Measurements from ENCODE around the gene ASF1A. TPM values are rescaled to one million over a fixed set of nuclear protein-coding genes. Genes with fewer than 3 reads are reported as not detected.

The ASF1A gene
- total RNA-seq, 1 donor from 2014 or later, result 33.4 TPM

GRCh38 chr6:118893064-118893806 lies 717 bp upstream of the ASF1A start:
- H3K36me3 Mint-ChIP-seq (ENCODE audit: low read depth, unreplicated experiment), result no peaks in the 10 kb centered on the region
- no peaks in the 10 kb centered on the region for H3K9me3 Mint-ChIP-seq (ENCODE audit: unreplicated experiment)
- peak overlapping the region; percentile 99 for H3K27ac Mint-ChIP-seq (ENCODE audit: unreplicated experiment)
- peak overlapping the region; percentile 93 for H3K4me3 Mint-ChIP-seq (ENCODE audit: unreplicated experiment)
- DNase-seq (ENCODE audit: low spot score), result peak; percentile 29
- no peak for TF ChIP-seq CTCF (IDR thresholded peaks at IDR 0.05; ENCODE audit: unreplicated experiment)
- H3K4me1 Mint-ChIP-seq (ENCODE audit: unreplicated experiment), result peaks cover 22% of the 10 kb centered on the region
- H3K27me3 Mint-ChIP-seq (ENCODE audit: unreplicated experiment), result peaks cover 11% of the 10 kb centered on the region

GRCh38 chr6:118894425-118895260 lies 691 bp downstream of the ASF1A start:
- peak; percentile 57 for DNase-seq (ENCODE audit: low spot score)
- Mint-ChIP-seq H3K27me3 (ENCODE audit: unreplicated experiment) (peaks cover 13% of the 10 kb centered on the region), H3K9me3 (ENCODE audit: unreplicated experiment) (no peaks in the 10 kb centered on the region), H3K36me3 (ENCODE audit: low read depth, unreplicated experiment) (peaks cover 7% of the 10 kb centered on the region), H3K4me3 (ENCODE audit: unreplicated experiment) (peak overlapping the region; percentile 97), H3K27ac (ENCODE audit: unreplicated experiment) (peak overlapping the region; percentile 99), H3K4me1 (ENCODE audit: unreplicated experiment) (peaks cover 31% of the 10 kb centered on the region)
- no peak for TF ChIP-seq CTCF (IDR thresholded peaks at IDR 0.05; ENCODE audit: unreplicated experiment)

GRCh38 chr6:118895261-118895560 lies 1.3 kb downstream of the ASF1A start:
- H3K9me3 Mint-ChIP-seq (ENCODE audit: unreplicated experiment), result no peaks in the 10 kb centered on the region

GRCh38 chr6:118895859-118896258 lies 1.9 kb downstream of the ASF1A start:
- Mint-ChIP-seq H3K36me3 (ENCODE audit: low read depth, unreplicated experiment) (peaks cover 10% of the 10 kb centered on the region), H3K9me3 (ENCODE audit: unreplicated experiment) (no peaks in the 10 kb centered on the region), H3K27me3 (ENCODE audit: unreplicated experiment) (peaks cover 13% of the 10 kb centered on the region), H3K4me1 (ENCODE audit: unreplicated experiment) (peaks cover 42% of the 10 kb centered on the region), H3K27ac (ENCODE audit: unreplicated experiment) (peak overlapping the region; percentile 89), H3K4me3 (ENCODE audit: unreplicated experiment) (peak overlapping the region; percentile 97)
- TF ChIP-seq CTCF (IDR thresholded peaks at IDR 0.05; ENCODE audit: unreplicated experiment), result no peak
- no peak for DNase-seq (ENCODE audit: low spot score)

More at GRCh38 chr6:118895261-118895560, 1.3 kb downstream of the ASF1A start:
- Mint-ChIP-seq H3K4me1 (ENCODE audit: unreplicated experiment) (peaks cover 36% of the 10 kb centered on the region), H3K27ac (ENCODE audit: unreplicated experiment) (peak overlapping the region; percentile 97), H3K27me3 (ENCODE audit: unreplicated experiment) (peaks cover 13% of the 10 kb centered on the region), H3K4me3 (ENCODE audit: unreplicated experiment) (peak overlapping the region; percentile 97), H3K36me3 (ENCODE audit: low read depth, unreplicated experiment) (peaks cover 7% of the 10 kb centered on the region)
- DNase-seq (ENCODE audit: low spot score), result no peak
- TF ChIP-seq CTCF (IDR thresholded peaks at IDR 0.05; ENCODE audit: unreplicated experiment), result no peak
